Measurements from ENCODE around the gene PHF2.

PHF2 gene

DNA sequence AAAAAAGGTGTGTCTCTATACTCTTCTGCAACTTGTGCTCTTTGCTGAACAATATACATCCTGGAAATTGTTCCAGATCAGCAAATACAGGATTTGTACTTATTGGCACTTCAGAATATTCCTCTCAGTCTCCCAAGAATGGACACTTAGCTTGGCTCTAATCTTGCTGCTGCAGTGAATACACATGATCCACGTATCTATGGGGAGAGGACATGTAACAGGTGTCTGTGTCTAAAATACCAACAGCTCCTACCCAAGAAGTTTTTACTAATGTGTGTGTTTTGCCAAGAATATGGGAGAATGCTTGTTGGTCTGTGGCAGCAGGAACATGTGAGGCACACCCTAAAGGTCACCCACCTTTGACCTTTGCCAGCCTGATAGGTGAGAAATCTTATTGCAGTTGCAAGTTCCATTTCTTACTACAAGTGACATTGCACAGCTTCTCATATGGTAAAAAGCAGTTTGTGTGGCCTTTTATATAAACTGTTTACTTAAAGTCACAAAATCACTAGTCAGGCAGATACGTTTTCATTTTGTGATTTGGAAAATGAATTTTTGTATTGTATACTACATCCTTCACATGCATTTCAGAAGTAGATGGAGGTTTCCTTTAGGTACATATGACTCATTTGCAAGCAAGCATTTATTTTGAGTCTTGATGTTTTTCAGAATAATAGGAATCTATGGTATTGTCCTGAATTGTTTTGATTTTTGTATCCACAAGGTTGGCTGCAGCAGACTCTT lies 35.8 kb downstream of the PHF2 start:
- no peak overlapping the region for H2AFZ ChIP-seq (ENCODE audit: low read depth, low read length, severe bottlenecking)
- H3K27ac ChIP-seq (ENCODE audit: low read depth, low read length), result no peak overlapping the region
- no peak for TF ChIP-seq EZH2phosphoT487 (conservative IDR thresholded peaks at IDR 0.05; ENCODE audit: low read length)
- TF ChIP-seq, protein P1, sequence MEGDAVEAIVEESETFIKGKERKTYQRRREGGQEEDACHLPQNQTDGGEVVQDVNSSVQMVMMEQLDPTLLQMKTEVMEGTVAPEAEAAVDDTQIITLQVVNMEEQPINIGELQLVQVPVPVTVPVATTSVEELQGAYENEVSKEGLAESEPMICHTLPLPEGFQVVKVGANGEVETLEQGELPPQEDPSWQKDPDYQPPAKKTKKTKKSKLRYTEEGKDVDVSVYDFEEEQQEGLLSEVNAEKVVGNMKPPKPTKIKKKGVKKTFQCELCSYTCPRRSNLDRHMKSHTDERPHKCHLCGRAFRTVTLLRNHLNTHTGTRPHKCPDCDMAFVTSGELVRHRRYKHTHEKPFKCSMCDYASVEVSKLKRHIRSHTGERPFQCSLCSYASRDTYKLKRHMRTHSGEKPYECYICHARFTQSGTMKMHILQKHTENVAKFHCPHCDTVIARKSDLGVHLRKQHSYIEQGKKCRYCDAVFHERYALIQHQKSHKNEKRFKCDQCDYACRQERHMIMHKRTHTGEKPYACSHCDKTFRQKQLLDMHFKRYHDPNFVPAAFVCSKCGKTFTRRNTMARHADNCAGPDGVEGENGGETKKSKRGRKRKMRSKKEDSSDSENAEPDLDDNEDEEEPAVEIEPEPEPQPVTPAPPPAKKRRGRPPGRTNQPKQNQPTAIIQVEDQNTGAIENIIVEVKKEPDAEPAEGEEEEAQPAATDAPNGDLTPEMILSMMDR (IDR thresholded peaks at IDR 0.05; ENCODE audit: insufficient read depth, low read length, poor library complexity, severe bottlenecking), result no peak
- H3K9me2 ChIP-seq (replicated peaks; ENCODE audit: insufficient read depth, low read length), result no peaks in the 10 kb centered on the region
- H3K9me3 ChIP-seq (ENCODE audit: insufficient read depth, low read length), result no peaks in the 10 kb centered on the region
- no peaks in the 10 kb centered on the region for H3F3A ChIP-seq (ENCODE audit: insufficient read depth)
- H3K27me3 ChIP-seq (ENCODE audit: low read length), result no peaks in the 10 kb centered on the region
- H3K9ac ChIP-seq (ENCODE audit: low read length), result no peak overlapping the region
- no peak overlapping the region for H3K4me3 ChIP-seq (ENCODE audit: insufficient read depth, low read length, poor library complexity, severe bottlenecking)
- no peaks in the 10 kb centered on the region for H3K36me3 ChIP-seq (ENCODE audit: low read length)
- no peaks in the 10 kb centered on the region for H3K79me2 ChIP-seq (ENCODE audit: insufficient read depth, low read length)
- H3K4me2 ChIP-seq (ENCODE audit: low read depth, low read length, poor library complexity, severe bottlenecking), result no peak overlapping the region
- no peaks in the 10 kb centered on the region for H4K20me1 ChIP-seq (ENCODE audit: low read depth, low read length)

DNA sequence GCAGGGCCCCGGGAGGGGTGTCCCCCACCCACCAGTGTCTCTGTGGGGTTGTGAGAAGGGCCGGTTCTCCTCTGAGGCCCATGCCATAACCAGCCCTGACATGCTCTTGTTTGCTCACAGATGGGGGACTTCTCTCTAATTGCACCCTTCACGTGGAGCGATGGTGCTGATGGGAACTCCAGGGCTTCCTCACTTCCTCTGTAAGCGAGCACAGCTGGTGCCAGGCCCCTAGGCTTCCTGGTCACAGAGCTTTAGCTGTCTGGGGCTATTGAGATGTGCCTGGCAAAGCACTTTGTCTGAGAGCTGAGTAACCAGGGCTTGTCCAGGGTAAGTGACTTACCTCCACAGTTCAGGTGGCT lies 36.4 kb downstream of the PHF2 start:
- no peaks in the 10 kb centered on the region for H3F3A ChIP-seq (ENCODE audit: insufficient read depth)
- no peaks in the 10 kb centered on the region for H3K79me2 ChIP-seq (ENCODE audit: insufficient read depth, low read length)
- H3K9ac ChIP-seq (ENCODE audit: low read length), result no peak overlapping the region
- H3K9me2 ChIP-seq (replicated peaks; ENCODE audit: insufficient read depth, low read length), result no peaks in the 10 kb centered on the region
- TF ChIP-seq, protein P1 (IDR thresholded peaks at IDR 0.05; ENCODE audit: insufficient read depth, low read length, poor library complexity, severe bottlenecking), result no peak
- no peak for TF ChIP-seq EZH2phosphoT487 (conservative IDR thresholded peaks at IDR 0.05; ENCODE audit: low read length)
- H3K4me2 ChIP-seq (ENCODE audit: low read depth, low read length, poor library complexity, severe bottlenecking), result no peak overlapping the region
- H3K36me3 ChIP-seq (ENCODE audit: low read length), result no peaks in the 10 kb centered on the region
- no peak overlapping the region for H3K27ac ChIP-seq (ENCODE audit: low read depth, low read length)
- no peaks in the 10 kb centered on the region for H3K9me3 ChIP-seq (ENCODE audit: insufficient read depth, low read length)
- H4K20me1 ChIP-seq (ENCODE audit: low read depth, low read length), result no peaks in the 10 kb centered on the region
- no peak overlapping the region for H2AFZ ChIP-seq (ENCODE audit: low read depth, low read length, severe bottlenecking)
- H3K27me3 ChIP-seq (ENCODE audit: low read length), result no peaks in the 10 kb centered on the region
- H3K4me3 ChIP-seq (ENCODE audit: insufficient read depth, low read length, poor library complexity, severe bottlenecking), result no peak overlapping the region

DNA sequence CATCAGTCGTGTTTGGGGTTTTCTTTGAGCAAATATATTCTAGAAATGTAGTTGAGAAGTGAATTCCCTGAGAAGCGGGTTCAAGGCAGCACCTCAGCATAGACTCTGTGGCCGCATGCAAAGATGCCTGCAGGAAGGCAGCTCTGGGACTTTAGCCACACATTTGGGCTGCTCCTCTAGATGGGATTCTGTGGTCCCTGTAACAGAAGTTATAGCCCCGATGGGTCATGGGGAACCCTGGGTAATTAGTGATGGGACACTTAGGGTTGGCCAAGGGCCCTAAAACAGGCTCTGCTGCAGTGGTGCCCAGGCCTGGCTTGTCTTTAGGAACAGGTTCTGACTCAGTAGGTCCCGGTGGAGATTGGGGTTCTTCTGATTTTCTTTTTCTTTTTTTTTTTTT lies 36.8 kb downstream of the PHF2 start:
- Histone ChIP-seq H3K4me3 (ENCODE audit: insufficient read depth, low read length, poor library complexity, severe bottlenecking) (no peak overlapping the region), H3K79me2 (ENCODE audit: insufficient read depth, low read length) (no peaks in the 10 kb centered on the region), H3K9me3 (ENCODE audit: insufficient read depth, low read length) (no peaks in the 10 kb centered on the region), H2AFZ (ENCODE audit: low read depth, low read length, severe bottlenecking) (no peak overlapping the region), H3K36me3 (ENCODE audit: low read length) (no peaks in the 10 kb centered on the region), H3K9ac (ENCODE audit: low read length) (no peak overlapping the region), H3K9me2 (replicated peaks; ENCODE audit: insufficient read depth, low read length) (no peaks in the 10 kb centered on the region), H4K20me1 (ENCODE audit: low read depth, low read length) (no peaks in the 10 kb centered on the region), H3K27ac (ENCODE audit: low read depth, low read length) (no peak overlapping the region), H3K4me2 (ENCODE audit: low read depth, low read length, poor library complexity, severe bottlenecking) (no peak overlapping the region), H3F3A (ENCODE audit: insufficient read depth) (no peaks in the 10 kb centered on the region), H3K27me3 (ENCODE audit: low read length) (no peaks in the 10 kb centered on the region)
- no peak for TF ChIP-seq EZH2phosphoT487 (conservative IDR thresholded peaks at IDR 0.05; ENCODE audit: low read length)
- TF ChIP-seq, protein P1 (IDR thresholded peaks at IDR 0.05; ENCODE audit: insufficient read depth, low read length, poor library complexity, severe bottlenecking), result no peak

Measured in SU-DHL-6 (cell line).